ENCODE results near the gene OR56B1.
"Not testable (repeated sequence)": the region's sequence is repeated elsewhere in the genome, so short reads cannot be mapped to it uniquely, and the experiment has no call there.

The OR56B1 gene

GRCh38 chr11:5736396-5736795 lies at the start of gene OR56B1:
OR56B1 (plus strand) TSS chr11:5736448; CDS start chr11:5736517, 69 bp downstream.
- POLR2A ChIA-PET, result no interaction called here
- no peak for DNase-seq (ENCODE audit: extremely low spot score)
- CTCF ChIA-PET, result no interaction called here
- TF ChIP-seq FOXM1 (IDR thresholded peaks at IDR 0.05; ENCODE audit: borderline replicate concordance), result no peak
- no peak for TF ChIP-seq FOXA1 (IDR thresholded peaks at IDR 0.05)
- no peak for TF ChIP-seq HDGF (IDR thresholded peaks at IDR 0.05; ENCODE audit: borderline replicate concordance)
- TF ChIP-seq TARDBP (IDR thresholded peaks at IDR 0.05), result no peak

GRCh38 chr11:5688482-5688881 lies 47.8 kb upstream of the OR56B1 start:
- no peak for TF ChIP-seq FOXK2 (IDR thresholded peaks at IDR 0.05)
- TF ChIP-seq FOXM1 (IDR thresholded peaks at IDR 0.05; ENCODE audit: borderline replicate concordance), result no peak
- no peak for TF ChIP-seq HDGF (IDR thresholded peaks at IDR 0.05; ENCODE audit: borderline replicate concordance)
- TF ChIP-seq FOXA1 (IDR thresholded peaks at IDR 0.05), result no peak
- TF ChIP-seq ZNF384 (IDR thresholded peaks at IDR 0.05), result no peak
- no peak for TF ChIP-seq SP1 (IDR thresholded peaks at IDR 0.05)
- TF ChIP-seq PKNOX1 (IDR thresholded peaks at IDR 0.05), result no peak
- no peak for TF ChIP-seq CTBP1 (IDR thresholded peaks at IDR 0.05; ENCODE audit: borderline replicate concordance)
- TF ChIP-seq BHLHE40 (IDR thresholded peaks at IDR 0.05; ENCODE audit: borderline replicate concordance), result no peak
- TF ChIP-seq NFRKB (IDR thresholded peaks at IDR 0.05), result no peak
- no peak for TF ChIP-seq L3MBTL2 (conservative IDR thresholded peaks at IDR 0.05)
- ChIA-PET POLR2A (no interaction called here), CTCF (no interaction called here)
- DNase-seq (ENCODE audit: extremely low spot score), result no peak

GRCh38 chr11:5689551-5689983 lies 46.7 kb upstream of the OR56B1 start, which contains the start of gene TRIM22:
TRIM22 (plus strand) TSS chr11:5689790; CDS start chr11:5696233, 6,443 bp downstream.
- ChIA-PET CTCF (no interaction called here), POLR2A (no interaction called here)
- no peak for TF ChIP-seq L3MBTL2 (conservative IDR thresholded peaks at IDR 0.05)
- no peak for TF ChIP-seq NFRKB (IDR thresholded peaks at IDR 0.05)
- no peak for DNase-seq (ENCODE audit: extremely low spot score)

GRCh38 chr11:5690216-5690615 lies 46.0 kb upstream of the OR56B1 start:
- no peak for DNase-seq (ENCODE audit: extremely low spot score)
- ChIA-PET POLR2A (no interaction called here), CTCF (no interaction called here)
- no peak for TF ChIP-seq NFRKB (IDR thresholded peaks at IDR 0.05)
- no peak for TF ChIP-seq L3MBTL2 (conservative IDR thresholded peaks at IDR 0.05)
- TF ChIP-seq ELF4 (IDR thresholded peaks at IDR 0.05), result no peak
- TF ChIP-seq BHLHE40 (IDR thresholded peaks at IDR 0.05; ENCODE audit: borderline replicate concordance), result no peak
- TF ChIP-seq FOXA1 (IDR thresholded peaks at IDR 0.05), result no peak
- TF ChIP-seq SUZ12 (IDR thresholded peaks at IDR 0.05), result no peak
- TF ChIP-seq LEF1 (IDR thresholded peaks at IDR 0.05; ENCODE audit: borderline replicate concordance), result no peak
- no peak for TF ChIP-seq FOXK2 (IDR thresholded peaks at IDR 0.05)
- no peak for TF ChIP-seq CTBP1 (IDR thresholded peaks at IDR 0.05; ENCODE audit: borderline replicate concordance)
- TF ChIP-seq PKNOX1 (IDR thresholded peaks at IDR 0.05), result no peak

- TF ChIP-seq FOXK2 (IDR thresholded peaks at IDR 0.05) (no peak), TARDBP (IDR thresholded peaks at IDR 0.05) (no peak), ELF4 (IDR thresholded peaks at IDR 0.05) (no peak), FOXA1 (IDR thresholded peaks at IDR 0.05) (no peak), L3MBTL2 (conservative IDR thresholded peaks at IDR 0.05) (no peak), ARNT (IDR thresholded peaks at IDR 0.05) (no peak), SP1 (IDR thresholded peaks at IDR 0.05) (no peak)
- ChIA-PET POLR2A (no interaction called here), CTCF (no interaction called here)
- no peak for DNase-seq (ENCODE audit: extremely low spot score)
Observed at GRCh38 chr11:5690736-5691135, 45.5 kb upstream of the OR56B1 start.

- CTCF ChIA-PET; DNase-seq (ENCODE audit: extremely low spot score); POLR2A ChIA-PET: not testable (repeated sequence)
Observed at GRCh38 chr11:5691238-5691963, 44.8 kb upstream of the OR56B1 start.

- POLR2A ChIA-PET, result no interaction called here
- CTCF ChIA-PET, result no interaction called here
Observed at GRCh38 chr11:5691964-5692361, 44.3 kb upstream of the OR56B1 start.

More at GRCh38 chr11:5691964-5692361, 44.3 kb upstream of the OR56B1 start:
- no peak for DNase-seq (ENCODE audit: extremely low spot score)
- TF ChIP-seq SP1 (IDR thresholded peaks at IDR 0.05) (no peak), SUZ12 (IDR thresholded peaks at IDR 0.05) (no peak), TARDBP (IDR thresholded peaks at IDR 0.05) (no peak), ARNT (IDR thresholded peaks at IDR 0.05) (no peak), PKNOX1 (IDR thresholded peaks at IDR 0.05) (no peak), BHLHE40 (IDR thresholded peaks at IDR 0.05; ENCODE audit: borderline replicate concordance) (no peak), FOXM1 (IDR thresholded peaks at IDR 0.05; ENCODE audit: borderline replicate concordance) (no peak), ELF4 (IDR thresholded peaks at IDR 0.05) (no peak)
